Trophoblast cell (in vitro differentiated cells and primary cell): ENCODE measurements around the gene WTAP.
A peak's percentile ranks its signal among the peaks of the same experiment; 100 is the strongest.

Experiments used
- DNase-seq, 2 donors: peaks; one replicate each; pipeline ENCODE4 v3.0.0-alpha.2; 2016
- H2AFZ ChIP-seq: 2 replicates; pipeline ENCODE4 v1.6.1; 2013; ENCODE audit warnings: low read length, moderate library complexity, mild to moderate bottlenecking; ENCODE audit not compliant: insufficient read depth, poor library complexity
- H2AK5ac ChIP-seq: 2 replicates; pipeline ENCODE4 v1.6.1; 2013; ENCODE audit warnings: mild to moderate bottlenecking, low read length
- H2BK120ac ChIP-seq: 2 replicates; pipeline ENCODE4 v1.6.1; 2013; ENCODE audit warnings: low read length, mild to moderate bottlenecking, moderate library complexity; ENCODE audit not compliant: insufficient read depth, poor library complexity
- H2BK12ac ChIP-seq: 2 replicates; pipeline ENCODE4 v1.6.1; 2013; ENCODE audit warnings: mild to moderate bottlenecking, low read length, moderate library complexity
- H2BK5ac ChIP-seq: 2 replicates; pipeline ENCODE4 v1.6.1; 2013; ENCODE audit warnings: low read length, low read depth, moderate library complexity, mild to moderate bottlenecking; ENCODE audit not compliant: poor library complexity
- H3K14ac ChIP-seq: 2 replicates; pipeline ENCODE4 v1.6.1; 2013; ENCODE audit warnings: mild to moderate bottlenecking, low read length
- H3K18ac ChIP-seq: 2 replicates; pipeline ENCODE4 v1.6.1; 2013; ENCODE audit warnings: mild to moderate bottlenecking, low read length
- H3K23ac ChIP-seq: 2 replicates; pipeline ENCODE4 v1.6.1; 2013; ENCODE audit warnings: low read length
- H3K27ac ChIP-seq: 2 replicates; pipeline ENCODE4 v1.5.1; 2013; ENCODE audit warnings: low read depth, mild to moderate bottlenecking, inconsistent platforms, low read length, moderate library complexity
- H3K27me3 ChIP-seq: 2 replicates; pipeline ENCODE4 v1.6.1; 2013; ENCODE audit warnings: inconsistent platforms, mild to moderate bottlenecking, low read length, moderate library complexity; ENCODE audit not compliant: insufficient read depth
- H3K36me3 ChIP-seq, 2 experiments: 1 replicate in 1 of 2; 2 replicates in 1 of 2; pipeline ENCODE4 v1.6.1; 2013; ENCODE audit warnings: low read length in 2 of 2, mild to moderate bottlenecking in 2 of 2, moderate library complexity in 1 of 2; ENCODE audit not compliant: insufficient read depth in 2 of 2, control insufficient read depth in 1 of 2
- H3K4ac ChIP-seq: 2 replicates; pipeline ENCODE4 v1.6.1; 2013; ENCODE audit warnings: low read depth, mild to moderate bottlenecking, low read length, moderate library complexity
- H3K4me1 ChIP-seq, 2 experiments: 1 replicate in 1 of 2; 2 replicates in 1 of 2; pipeline ENCODE4 v1.6.1; 2013; ENCODE audit warnings: low read length in 2 of 2, mild to moderate bottlenecking in 2 of 2, moderate library complexity in 1 of 2; ENCODE audit not compliant: insufficient read depth in 2 of 2, control insufficient read depth in 1 of 2
- H3K4me2 ChIP-seq: 2 replicates; pipeline ENCODE4 v1.6.1; 2013; ENCODE audit warnings: inconsistent platforms, mild to moderate bottlenecking, low read length, moderate library complexity
- H3K4me3 ChIP-seq: 2 replicates; pipeline ENCODE4 v1.5.1; 2013; ENCODE audit warnings: mild to moderate bottlenecking, low read depth, low read length, inconsistent platforms
- H3K79me1 ChIP-seq: one replicate; pipeline ENCODE4 v1.6.1; 2013; ENCODE audit warnings: low read length
- H3K79me2 ChIP-seq: 2 replicates; pipeline ENCODE4 v1.6.1; 2013; ENCODE audit warnings: low read length, mild to moderate bottlenecking; ENCODE audit not compliant: control insufficient read depth, insufficient read depth, poor library complexity
- H3K9ac ChIP-seq: 2 replicates; pipeline ENCODE4 v1.6.1; 2013; ENCODE audit warnings: mild to moderate bottlenecking, low read length
- H3K9me3 ChIP-seq: 2 replicates; pipeline ENCODE4 v1.6.1; 2013; ENCODE audit warnings: low read depth, mild to moderate bottlenecking, control low read depth, inconsistent platforms, low read length; ENCODE audit not compliant: insufficient read depth
- H4K12ac ChIP-seq: 2 replicates; pipeline ENCODE4 v1.6.1; 2013; ENCODE audit warnings: low read depth, mild to moderate bottlenecking, low read length, moderate library complexity
- H4K8ac ChIP-seq: 2 replicates; pipeline ENCODE4 v1.6.1; 2013; ENCODE audit warnings: low read depth, mild to moderate bottlenecking, low read length, moderate library complexity
- H4K91ac ChIP-seq: one replicate; pipeline ENCODE4 v1.6.1; 2013; ENCODE audit warnings: low read depth, mild to moderate bottlenecking, low read length, moderate library complexity
- WGBS: extraction: QIAGEN DNeasy Blood & Tissue Kit; methylation state at CpG from one replicate; pipeline ENCODE4 v1.1.7; 2013; ENCODE audit warnings: missing lambda C conversion rate; ENCODE audit not compliant: insufficient read length, insufficient coverage; ENCODE audit errors: extremely low coverage; 5-methylcytosine and 5-hydroxymethylcytosine counted together

WTAP gene

DNA sequence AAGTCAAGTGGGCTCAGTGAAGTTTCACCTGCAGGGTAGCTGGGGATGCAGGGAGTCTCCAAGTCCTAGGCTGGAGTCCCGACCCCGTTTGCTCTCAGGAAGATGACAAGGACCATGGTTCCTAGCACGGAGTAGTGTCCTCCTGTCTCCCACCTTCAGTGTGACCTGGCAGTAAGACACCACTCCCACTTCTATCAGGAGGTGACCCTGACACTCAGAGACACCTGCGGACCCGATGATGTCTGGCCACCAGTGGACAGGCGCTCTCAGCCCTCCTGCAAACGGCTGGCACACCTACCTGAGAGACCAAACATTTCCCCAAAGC is 35.4 kb upstream of the WTAP start:
- Histone ChIP-seq H3K27me3 (no peaks in the 10 kb centered on the region), H2AFZ (no peak overlapping the region), H3K4me3 (no peak overlapping the region), H3K79me2 (peaks cover 3% of the 10 kb centered on the region), H4K12ac (no peak overlapping the region), H3K14ac (no peak overlapping the region), H4K91ac (no peak overlapping the region), H3K4me2 (peak overlapping the region; percentile 80), H3K79me1 (peaks cover 6% of the 10 kb centered on the region), H3K18ac (no peak overlapping the region), H2BK120ac (no peak overlapping the region), H3K9me3 (no peaks in the 10 kb centered on the region), H3K4ac (no peak overlapping the region), H3K23ac (peak overlapping the region; percentile 62), H4K8ac (no peak overlapping the region), H2BK12ac (no peak overlapping the region), H2BK5ac (no peak overlapping the region), H3K27ac (no peak overlapping the region), H3K9ac (no peak overlapping the region), H2AK5ac (no peak overlapping the region), H3K4me1 (peaks cover 0 to 9% of the 10 kb centered on the region in 2 experiments), H3K36me3 (peaks cover 1 to 7% of the 10 kb centered on the region in 2 experiments)
- no CpG with 5 or more reads among the region's 7 CpGs for WGBS
- no peak for DNase-seq

GRCh38 chr6:159692303-159693127 is 34.8 kb upstream of the WTAP start:
- H3K4me2 ChIP-seq: peak overlapping the region; percentile 80
- H4K8ac ChIP-seq: peak overlapping the region; percentile 40
- H2BK12ac ChIP-seq: no peak overlapping the region
- H3K18ac ChIP-seq: peak overlapping the region; percentile 37
- H4K91ac ChIP-seq: no peak overlapping the region
- H3K27me3 ChIP-seq: no peaks in the 10 kb centered on the region
- peaks cover 6% of the 10 kb centered on the region for H3K79me1 ChIP-seq
- peak overlapping the region; percentile 37 for H4K12ac ChIP-seq
- H3K4me3 ChIP-seq: peak overlapping the region; percentile 85
- peak overlapping the region; percentile 15 for H3K23ac ChIP-seq
- peak overlapping the region; percentile 36 for H3K9ac ChIP-seq
- DNase-seq: peak in 1 of 2 donors; percentile 45
- H3K79me2 ChIP-seq: peaks cover 3% of the 10 kb centered on the region
- peak overlapping the region; percentile 77 for H2AFZ ChIP-seq
- H2AK5ac ChIP-seq: no peak overlapping the region
- peaks cover 0 to 4% of the 10 kb centered on the region in 2 experiments for H3K36me3 ChIP-seq
- no peak overlapping the region for H2BK120ac ChIP-seq
- no peak overlapping the region for H3K4ac ChIP-seq
- peak overlapping the region; percentile 38 for H3K14ac ChIP-seq
- no CpG with 5 or more reads among the region's 66 CpGs for WGBS
- H3K27ac ChIP-seq: no peak overlapping the region
- peaks cover 0 to 9% of the 10 kb centered on the region in 2 experiments for H3K4me1 ChIP-seq
- H3K9me3 ChIP-seq: no peaks in the 10 kb centered on the region
- peak overlapping the region; percentile 23 for H2BK5ac ChIP-seq

DNA sequence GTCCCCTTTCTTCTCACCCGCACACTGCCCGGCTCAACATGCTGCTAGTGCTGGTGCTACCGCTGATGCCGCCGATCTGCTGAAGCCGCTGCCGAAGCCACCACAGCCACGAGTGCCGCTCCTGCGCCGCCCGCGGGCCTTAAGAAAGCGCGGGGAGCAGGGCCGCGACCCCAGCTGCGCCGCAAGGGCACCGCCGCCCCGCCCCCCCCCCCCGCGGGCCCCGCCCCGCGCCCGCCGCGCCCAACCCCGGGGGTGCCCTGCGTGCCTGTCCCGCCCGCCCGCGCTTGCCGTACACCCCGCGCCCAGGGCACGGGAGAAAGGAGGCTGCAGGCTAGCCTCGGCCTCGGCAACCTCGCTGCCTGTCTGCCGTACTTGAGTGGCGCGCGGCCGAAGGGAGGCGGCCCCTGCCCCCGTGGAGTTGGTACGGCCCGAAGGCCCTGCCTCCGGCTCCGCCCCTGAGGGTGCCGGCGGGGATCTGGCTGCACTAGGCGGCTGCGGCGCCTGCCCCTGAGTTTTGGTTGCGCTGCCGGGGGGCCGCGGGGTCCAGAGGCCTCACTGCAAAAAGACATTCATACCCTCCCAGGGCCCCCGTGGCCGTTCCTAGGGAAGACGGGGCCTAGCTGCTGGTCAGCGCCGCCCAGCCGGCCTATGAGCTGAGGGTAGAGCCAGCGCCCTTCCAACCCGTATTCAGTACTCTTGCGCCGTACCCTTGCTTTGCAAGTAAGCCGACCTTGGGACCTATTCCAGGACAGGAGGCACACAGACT is 34.0 kb upstream of the WTAP start, which contains the start of gene SOD2:
Gene SOD2, minus strand, starts transcription at position 114 of the 766 bp plus-strand sequence. Its CDS starts 74 bp downstream, at position 40.
- DNase-seq: peak; percentile 76 to 82
- H2BK12ac ChIP-seq: no peak within 1 kb of the TSS
- peaks cover 0 to 9% of the 10 kb centered on the region in 2 experiments for H3K4me1 ChIP-seq
- H3K4me3 ChIP-seq: peak within 1 kb of the TSS; percentile 85
- H2AFZ ChIP-seq: peak within 1 kb of the TSS; percentile 77
- H4K8ac ChIP-seq: peak within 1 kb of the TSS; percentile 88
- H3K14ac ChIP-seq: peak within 1 kb of the TSS; percentile 78
- H3K27me3 ChIP-seq: no peaks in the 10 kb centered on the region
- peak within 1 kb of the TSS; percentile 91 for H2BK5ac ChIP-seq
- no peaks in the 10 kb centered on the region for H3K9me3 ChIP-seq
- no CpG with 5 or more reads among the region's 74 CpGs for WGBS
- H3K36me3 ChIP-seq: peaks cover 0 to 4% of the 10 kb centered on the region in 2 experiments
- no peak within 1 kb of the TSS for H2AK5ac ChIP-seq
- peak within 1 kb of the TSS; percentile 88 for H4K91ac ChIP-seq
- peak within 1 kb of the TSS; percentile 15 for H3K23ac ChIP-seq
- peak within 1 kb of the TSS; percentile 80 for H3K4me2 ChIP-seq
- H3K18ac ChIP-seq: peak within 1 kb of the TSS; percentile 97
- peak within 1 kb of the TSS; percentile 67 for H4K12ac ChIP-seq
- H2BK120ac ChIP-seq: peak within 1 kb of the TSS; percentile 96
- peaks cover 6% of the 10 kb centered on the region for H3K79me1 ChIP-seq
- H3K9ac ChIP-seq: peak within 1 kb of the TSS; percentile 76
- peaks cover 3% of the 10 kb centered on the region for H3K79me2 ChIP-seq
- peak within 1 kb of the TSS; percentile 85 for H3K27ac ChIP-seq
- no peak within 1 kb of the TSS for H3K4ac ChIP-seq

- H4K91ac ChIP-seq: no peak overlapping the region
- peak overlapping the region; percentile 2 for H2BK5ac ChIP-seq
- no peak overlapping the region for H3K23ac ChIP-seq
- H4K12ac ChIP-seq: peak overlapping the region; percentile 67
- no peaks in the 10 kb centered on the region for H3K27me3 ChIP-seq
- peak overlapping the region; percentile 85 for H3K4me3 ChIP-seq
- H3K18ac ChIP-seq: peak overlapping the region; percentile 32
- no peak overlapping the region for H3K14ac ChIP-seq
- peak overlapping the region; percentile 37 for H4K8ac ChIP-seq
- H3K9me3 ChIP-seq: no peaks in the 10 kb centered on the region
- no peak overlapping the region for H3K27ac ChIP-seq
- peak overlapping the region; percentile 33 for H2AFZ ChIP-seq
- H2BK12ac ChIP-seq: no peak overlapping the region
- H2AK5ac ChIP-seq: no peak overlapping the region
- peaks cover 0 to 9% of the 10 kb centered on the region in 2 experiments for H3K4me1 ChIP-seq
- H3K4ac ChIP-seq: no peak overlapping the region
- peak overlapping the region; percentile 57 for H3K4me2 ChIP-seq
- H3K79me2 ChIP-seq: peaks cover 3% of the 10 kb centered on the region
- peaks cover 0 to 4% of the 10 kb centered on the region in 2 experiments for H3K36me3 ChIP-seq
- H3K79me1 ChIP-seq: peaks cover 6% of the 10 kb centered on the region
- DNase-seq: peak in 1 of 2 donors; percentile 43
- no peak overlapping the region for H3K9ac ChIP-seq
- no peak overlapping the region for H2BK120ac ChIP-seq
- WGBS: no CpG with 5 or more reads among the region's 14 CpGs
Measured at GRCh38 chr6:159693894-159694545, 33.3 kb upstream of the WTAP start.
